Activated naive CD4-positive, alpha-beta T cell treated with anti-CD3 and anti-CD28 coated beads, Interleukin-2, amount 10 ng/mL, durations not matched to agents 7 days and 5 days (primary cell): Measurements from ENCODE around the gene RSPRY1.
"Not testable (repeated sequence)": the region's sequence is repeated elsewhere in the genome, so short reads cannot be mapped to it uniquely, and the experiment has no call there.

Experiments
- CTCF ChIA-PET: fragments of 350-600 bp; sonication (Branson Sonifier 250); formaldehyde crosslinking; loops from one replicate; lab custom pipeline; 2021; ENCODE audit warnings: antibody characterized with exemption; lab: Charles Lee
- DNase-seq: peaks from one replicate; pipeline ENCODE4 v3.0.0-alpha.2; 2020
- H3K27ac Mint-ChIP-seq: one replicate; pipeline ENCODE4 v1.8.0; 2021; ENCODE audit warnings: mild to moderate bottlenecking, moderate library complexity, mixed read lengths
- H3K27me3 Mint-ChIP-seq: one replicate; pipeline ENCODE4 v1.8.0; 2021; ENCODE audit warnings: mild to moderate bottlenecking, mixed read lengths
- H3K36me3 Mint-ChIP-seq: one replicate; pipeline ENCODE4 v1.8.0; 2021; ENCODE audit warnings: mixed read lengths
- H3K4me1 Mint-ChIP-seq: one replicate; pipeline ENCODE4 v1.8.0; 2021; ENCODE audit warnings: mixed read lengths
- H3K4me3 Mint-ChIP-seq: one replicate; pipeline ENCODE4 v1.8.0; 2021; ENCODE audit warnings: mild to moderate bottlenecking, moderate library complexity, mixed read lengths
- H3K9me3 Mint-ChIP-seq: one replicate; pipeline ENCODE4 v1.8.0; 2021; ENCODE audit warnings: mixed read lengths

Gene RSPRY1

DNA sequence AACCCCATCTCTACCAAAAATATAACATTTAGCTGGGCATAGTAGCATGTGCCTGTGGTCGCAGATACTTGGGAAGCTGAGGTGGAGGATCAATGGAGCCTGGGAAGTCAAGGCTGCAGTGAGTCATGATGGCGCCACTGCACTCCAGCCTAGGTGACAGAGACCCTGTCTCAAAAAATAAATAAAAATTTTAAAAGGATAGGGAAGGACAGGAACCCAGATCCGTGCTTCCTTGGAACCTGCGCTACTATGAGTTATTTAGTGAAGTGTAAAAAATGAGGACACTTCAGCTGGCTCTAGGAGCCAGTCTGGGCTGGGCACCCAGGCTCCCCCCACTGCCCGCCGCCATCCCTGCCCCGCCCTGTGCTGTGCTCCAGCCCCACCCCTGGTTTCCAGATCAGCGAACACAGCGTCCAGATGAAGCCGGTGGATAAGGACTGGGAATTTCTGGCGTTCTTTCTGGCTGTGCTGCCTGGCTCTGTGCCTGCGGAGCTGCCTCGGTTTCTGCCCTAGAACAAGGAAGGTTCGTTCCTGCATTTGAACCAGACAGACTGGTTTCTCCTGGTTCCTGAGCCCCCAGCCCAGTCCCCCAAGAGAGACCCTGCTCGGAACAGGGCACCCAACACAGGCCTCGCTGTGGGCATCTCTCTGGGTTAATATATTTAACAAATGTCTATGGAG lies 79.9 kb downstream of the RSPRY1 start:
- Mint-ChIP-seq H3K4me3 (no peak overlapping the region), H3K9me3 (no peaks in the 10 kb centered on the region), H3K27ac (peak overlapping the region; percentile 72), H3K4me1 (peaks cover 40% of the 10 kb centered on the region), H3K27me3 (no peaks in the 10 kb centered on the region), H3K36me3 (no peaks in the 10 kb centered on the region)
- CTCF ChIA-PET, result no interaction called here
- no peak for DNase-seq

DNA sequence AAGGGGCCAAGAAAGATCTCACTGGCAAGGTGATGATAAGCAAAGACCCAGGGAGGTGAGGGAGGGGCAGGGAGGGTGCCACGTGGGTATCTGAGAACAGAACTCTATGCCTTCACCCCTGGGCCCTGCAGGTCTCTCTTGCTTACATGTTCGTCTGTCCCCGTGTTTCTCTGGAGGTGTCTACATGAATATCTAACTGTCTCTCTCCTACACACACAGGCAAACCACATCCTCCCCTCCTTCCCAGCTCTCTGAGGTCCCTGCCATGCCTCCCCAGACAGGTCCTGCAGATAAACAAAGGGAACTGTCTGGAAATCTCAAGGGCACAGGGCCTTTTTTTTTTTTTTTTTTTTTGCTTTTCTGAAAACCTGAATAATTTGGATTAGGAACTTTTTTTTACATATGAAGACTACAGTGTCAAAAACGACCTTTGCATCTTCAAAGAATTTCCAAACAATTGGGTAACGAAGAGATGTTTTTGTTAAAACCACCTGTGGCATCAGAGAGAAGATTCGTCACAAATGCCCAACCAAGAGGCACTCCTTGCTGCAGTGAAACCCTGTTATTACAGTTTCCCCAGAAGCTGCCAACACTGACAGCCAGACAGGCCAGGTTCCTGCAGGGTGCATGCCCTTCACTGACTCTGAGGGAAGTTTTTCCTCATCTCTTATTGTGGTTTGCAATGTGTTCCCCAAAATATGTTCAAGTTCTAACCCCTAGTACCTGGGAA lies 80.6 kb downstream of the RSPRY1 start:
- H3K4me3 Mint-ChIP-seq, result no peak overlapping the region
- H3K4me1 Mint-ChIP-seq, result peaks cover 38% of the 10 kb centered on the region
- no peaks in the 10 kb centered on the region for H3K27me3 Mint-ChIP-seq
- DNase-seq, result peak; percentile 65
- no peaks in the 10 kb centered on the region for H3K36me3 Mint-ChIP-seq
- no peaks in the 10 kb centered on the region for H3K9me3 Mint-ChIP-seq
- CTCF ChIA-PET, result interaction anchor here (0.8 kb wide), 1 partner anchor 15 kb away, joined by 4 read pairs; no protein-coding TSS in a partner anchor
- peak overlapping the region; percentile 72 for H3K27ac Mint-ChIP-seq

DNA sequence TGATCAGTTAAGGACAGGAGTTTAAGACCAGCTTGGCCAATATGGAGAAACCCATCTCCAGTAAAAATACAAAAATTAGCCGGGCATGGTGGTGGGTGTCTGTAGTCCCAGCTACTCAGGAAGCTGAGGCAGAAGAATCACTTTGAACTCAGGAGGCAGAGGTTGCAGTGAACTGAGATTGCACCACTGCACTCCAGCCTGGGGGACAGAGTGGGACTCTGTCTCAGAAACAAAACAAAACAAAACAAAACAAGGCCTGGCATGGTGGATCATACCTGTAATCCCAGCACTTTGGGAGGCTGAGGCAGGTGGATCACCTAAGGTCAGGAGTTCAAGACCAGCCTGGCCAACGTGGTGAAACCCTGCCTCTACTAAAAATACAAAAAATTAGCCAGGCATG lies 81.2 kb downstream of the RSPRY1 start:
- peaks cover 38% of the 10 kb centered on the region for H3K4me1 Mint-ChIP-seq
- peak overlapping the region; percentile 72 for H3K27ac Mint-ChIP-seq
- not testable (repeated sequence) for DNase-seq, H3K9me3 Mint-ChIP-seq, H3K27me3 Mint-ChIP-seq, H3K4me3 Mint-ChIP-seq, H3K36me3 Mint-ChIP-seq
- CTCF ChIA-PET, result interaction anchor here (0.8 kb wide), 1 partner anchor 15 kb away, joined by 4 read pairs; no protein-coding TSS in a partner anchor

DNA sequence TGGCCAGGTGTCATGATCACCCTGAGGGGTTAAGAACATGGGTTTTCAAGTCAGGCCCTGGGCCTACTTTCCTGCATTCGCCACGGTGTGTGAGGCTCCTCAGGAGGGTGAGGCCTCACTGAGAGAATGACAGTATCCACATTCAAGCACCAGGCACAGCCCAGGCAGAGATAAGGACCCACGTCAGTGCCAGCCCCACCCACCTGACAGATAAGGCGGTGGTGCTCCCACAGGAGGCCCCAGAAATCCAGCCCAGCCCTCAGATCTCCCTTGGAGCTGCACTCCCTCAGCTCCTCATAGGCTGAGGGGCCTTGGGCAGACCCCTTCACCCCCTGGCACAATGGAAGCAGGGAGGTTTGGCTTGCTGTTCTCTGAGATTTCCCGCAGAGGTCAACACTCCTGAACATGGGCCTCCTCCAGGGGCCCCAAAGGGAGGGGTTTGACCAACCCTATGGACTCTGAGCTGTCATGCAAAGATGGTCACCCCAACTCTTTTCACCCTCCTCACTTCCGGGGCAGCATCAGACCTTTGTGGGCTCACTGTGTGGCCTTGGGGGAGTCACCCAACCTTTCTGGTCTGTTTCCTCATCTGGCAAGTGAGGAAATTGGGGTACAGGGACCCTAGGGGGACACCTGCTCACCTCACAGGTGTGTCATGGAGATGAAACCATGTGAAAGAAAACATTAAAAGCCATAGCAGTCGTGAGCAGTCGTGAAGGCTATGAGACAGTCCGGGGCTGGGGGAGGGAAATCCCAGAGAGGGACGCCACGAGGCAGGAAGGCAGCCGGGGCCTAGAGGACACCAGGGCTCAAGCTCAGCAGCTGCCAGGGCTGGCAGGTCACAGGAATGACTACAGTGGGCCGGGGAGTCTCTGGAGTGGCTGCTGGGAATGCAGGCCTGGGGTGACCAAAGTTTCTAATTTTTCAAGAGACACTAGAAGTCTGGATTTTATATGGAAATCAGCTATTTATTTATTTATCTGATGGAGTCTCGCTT lies 83.0 kb downstream of the RSPRY1 start:
- Mint-ChIP-seq H3K4me3 (no peak overlapping the region), H3K4me1 (peaks cover 38% of the 10 kb centered on the region), H3K27ac (no peak overlapping the region), H3K27me3 (peaks cover 3% of the 10 kb centered on the region), H3K9me3 (no peaks in the 10 kb centered on the region), H3K36me3 (no peaks in the 10 kb centered on the region)
- CTCF ChIA-PET, result no interaction called here
- DNase-seq, result no peak

DNA sequence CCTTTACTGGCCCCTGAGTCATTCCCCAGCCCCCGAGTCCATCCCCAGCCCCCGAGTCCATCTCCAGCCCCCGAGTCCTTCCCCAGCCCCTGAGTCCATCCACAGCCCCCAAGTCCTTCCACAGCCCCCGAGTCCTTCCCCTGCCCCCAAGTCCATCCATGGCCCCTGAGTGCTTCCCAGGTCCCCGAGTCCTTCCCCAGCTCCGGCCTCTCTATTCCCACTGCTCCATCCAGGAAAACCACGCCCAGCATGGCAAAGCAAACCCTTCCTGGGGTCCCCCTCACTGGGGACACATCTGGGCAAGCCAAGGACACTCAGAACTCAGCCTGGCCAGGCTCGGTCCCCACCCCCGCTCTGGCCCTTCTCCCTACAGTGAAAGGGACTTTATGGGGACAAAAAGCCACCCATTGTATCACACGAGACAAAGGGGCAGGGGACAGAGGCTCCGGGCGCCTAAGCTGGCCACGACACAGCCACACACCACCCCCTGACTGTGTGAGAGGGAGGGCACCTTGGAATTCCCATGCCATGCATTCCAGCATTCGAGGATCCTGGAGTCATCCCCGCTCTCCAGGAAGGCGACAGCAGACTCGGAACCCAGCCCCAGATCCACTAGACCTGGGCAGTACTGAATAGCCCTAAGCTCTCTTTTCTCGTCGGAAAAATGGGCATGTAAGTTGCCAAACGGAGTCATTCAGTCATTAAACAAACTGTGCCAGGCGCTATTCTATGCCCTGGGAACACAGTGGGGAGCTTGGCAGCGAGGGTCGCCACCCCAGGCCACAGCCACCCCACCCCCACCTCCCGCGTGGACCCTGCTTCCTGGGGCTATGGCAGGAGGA lies 84.3 kb downstream of the RSPRY1 start:
- no peaks in the 10 kb centered on the region for H3K36me3 Mint-ChIP-seq
- CTCF ChIA-PET, result no interaction called here
- DNase-seq, result no peak
- no peak overlapping the region for H3K4me3 Mint-ChIP-seq
- H3K4me1 Mint-ChIP-seq, result peaks cover 37% of the 10 kb centered on the region
- no peaks in the 10 kb centered on the region for H3K9me3 Mint-ChIP-seq
- H3K27ac Mint-ChIP-seq, result no peak overlapping the region
- H3K27me3 Mint-ChIP-seq, result peaks cover 3% of the 10 kb centered on the region

DNA sequence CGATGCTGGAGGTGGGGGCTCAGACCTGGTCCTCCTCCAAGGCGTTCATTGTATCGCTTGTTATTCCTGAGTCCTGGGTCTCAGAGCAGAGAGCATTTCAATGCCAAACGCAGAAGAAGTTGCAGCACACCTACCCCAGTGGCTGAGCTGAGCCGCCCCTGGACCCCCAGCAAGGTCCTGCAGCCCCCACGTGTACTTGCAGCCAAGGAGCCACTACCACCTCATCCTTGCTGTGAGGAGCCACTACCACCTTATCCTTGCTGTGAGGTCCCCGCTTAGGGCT lies 84.9 kb downstream of the RSPRY1 start:
- no peak for DNase-seq
- no peaks in the 10 kb centered on the region for H3K36me3 Mint-ChIP-seq
- H3K4me3 Mint-ChIP-seq, result no peak overlapping the region
- H3K27ac Mint-ChIP-seq, result no peak overlapping the region
- H3K9me3 Mint-ChIP-seq, result no peaks in the 10 kb centered on the region
- CTCF ChIA-PET, result no interaction called here
- H3K4me1 Mint-ChIP-seq, result peaks cover 37% of the 10 kb centered on the region
- peaks cover 3% of the 10 kb centered on the region for H3K27me3 Mint-ChIP-seq

DNA sequence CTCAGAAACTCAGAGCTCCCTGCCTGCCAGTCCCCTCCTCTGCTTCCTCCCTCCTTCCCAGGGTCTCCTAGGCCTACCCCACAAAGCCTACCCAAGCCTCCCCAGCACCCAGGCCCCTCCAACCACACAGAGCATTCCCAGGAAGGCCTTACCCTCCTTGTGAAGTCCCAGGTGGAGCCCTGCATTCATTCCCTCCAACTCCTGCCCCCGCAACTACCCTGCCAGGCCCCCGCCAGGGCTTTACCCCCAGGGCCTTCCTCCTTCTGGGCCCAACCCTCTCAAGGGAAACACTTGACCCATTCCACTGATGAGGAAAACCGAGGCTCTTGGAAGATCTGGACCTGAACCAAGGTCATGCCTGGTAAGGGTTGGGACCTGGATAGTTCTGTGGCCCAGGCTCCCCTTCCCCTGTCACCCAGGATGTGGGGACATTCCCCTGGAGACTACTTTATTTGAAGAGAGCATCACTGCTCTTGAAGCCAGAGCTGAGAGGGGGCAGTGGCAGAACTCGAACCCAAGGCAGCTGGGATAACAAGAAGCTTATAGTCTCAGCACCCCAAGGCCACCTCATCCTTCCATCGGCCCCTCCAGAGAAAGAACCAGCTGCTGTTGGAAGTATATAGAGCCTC lies 85.9 kb downstream of the RSPRY1 start:
- Mint-ChIP-seq H3K36me3 (no peaks in the 10 kb centered on the region), H3K27ac (no peak overlapping the region)
- CTCF ChIA-PET, result no interaction called here

DNA sequence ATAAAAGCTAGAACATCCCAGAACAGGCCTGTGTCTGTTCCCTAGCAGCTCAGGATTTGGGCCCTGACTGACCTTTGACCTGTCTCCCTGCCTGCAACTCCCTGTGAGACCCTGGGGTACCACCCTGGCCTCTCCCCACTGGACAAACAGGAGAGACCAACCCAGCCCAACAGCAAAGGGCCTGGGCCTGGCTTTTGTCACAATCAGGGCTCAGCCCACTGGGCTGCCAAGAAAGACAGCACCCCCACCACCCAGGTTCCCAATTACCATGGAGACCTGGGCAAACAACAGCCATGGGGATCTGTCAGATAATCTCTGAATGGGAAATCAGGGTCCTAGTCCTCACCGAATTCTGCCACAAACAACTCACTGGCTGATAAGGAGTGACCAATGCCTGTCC lies 87.2 kb downstream of the RSPRY1 start:
- no peak for DNase-seq
- H3K27ac Mint-ChIP-seq, result no peak overlapping the region
- H3K9me3 Mint-ChIP-seq, result no peaks in the 10 kb centered on the region
- no peaks in the 10 kb centered on the region for H3K36me3 Mint-ChIP-seq
- H3K27me3 Mint-ChIP-seq, result peaks cover 10% of the 10 kb centered on the region
- H3K4me1 Mint-ChIP-seq, result peaks cover 35% of the 10 kb centered on the region
- no peak overlapping the region for H3K4me3 Mint-ChIP-seq
- CTCF ChIA-PET, result no interaction called here

More for the DNA sequence above, 85.9 kb downstream of the RSPRY1 start:
- H3K27me3 Mint-ChIP-seq, result peaks cover 3% of the 10 kb centered on the region
- H3K9me3 Mint-ChIP-seq, result no peaks in the 10 kb centered on the region
- no peak for DNase-seq
- H3K4me1 Mint-ChIP-seq, result peaks cover 35% of the 10 kb centered on the region
- no peak overlapping the region for H3K4me3 Mint-ChIP-seq

DNA sequence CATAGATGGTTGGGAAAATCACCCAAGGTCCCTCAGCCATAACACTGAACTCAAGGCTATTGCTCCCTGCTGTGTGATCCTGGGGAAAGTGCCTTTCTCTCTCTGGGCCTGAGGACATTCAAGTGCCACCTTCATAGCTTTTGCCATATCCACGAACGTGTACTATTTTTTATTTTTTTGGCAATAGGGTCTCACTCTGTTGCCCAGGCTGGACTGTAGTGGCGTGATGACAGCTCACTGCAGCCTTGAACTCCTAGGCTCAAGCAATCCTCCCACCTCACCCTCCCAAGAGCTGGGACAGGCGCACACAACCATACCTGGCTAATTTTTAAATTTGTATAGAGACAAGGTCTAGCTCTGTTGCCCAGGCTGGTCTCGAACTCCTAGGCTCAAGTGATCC lies 87.7 kb downstream of the RSPRY1 start:
- H3K36me3 Mint-ChIP-seq, result no peaks in the 10 kb centered on the region
- no peaks in the 10 kb centered on the region for H3K9me3 Mint-ChIP-seq
- no peak overlapping the region for H3K27ac Mint-ChIP-seq
- no peak overlapping the region for H3K4me3 Mint-ChIP-seq
- CTCF ChIA-PET, result no interaction called here
- DNase-seq, result no peak
- peaks cover 14% of the 10 kb centered on the region for H3K27me3 Mint-ChIP-seq
- peaks cover 36% of the 10 kb centered on the region for H3K4me1 Mint-ChIP-seq

DNA sequence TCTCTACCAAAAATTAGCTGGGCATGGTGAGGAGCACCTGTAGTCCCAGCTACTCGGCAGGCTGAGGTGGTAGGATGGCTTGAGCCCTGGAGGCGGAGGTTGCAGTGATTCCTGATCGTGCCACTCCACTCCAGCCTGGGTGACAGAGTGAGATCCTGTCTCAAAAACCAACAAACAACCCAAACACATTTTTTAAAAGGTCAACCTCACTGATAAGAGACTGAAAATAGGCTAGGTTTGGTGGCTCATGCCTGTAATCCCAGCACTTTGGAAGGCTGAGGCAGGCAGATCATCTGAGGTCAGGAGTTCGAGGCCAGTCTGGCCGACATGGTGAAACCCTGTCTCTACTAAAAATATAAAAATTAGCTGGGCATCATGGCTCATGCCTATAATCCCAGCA lies 89.8 kb downstream of the RSPRY1 start:
- Mint-ChIP-seq H3K27me3 (peaks cover 33% of the 10 kb centered on the region), H3K4me1 (peaks cover 48% of the 10 kb centered on the region)
- CTCF ChIA-PET, H3K27ac Mint-ChIP-seq, H3K4me3 Mint-ChIP-seq, H3K9me3 Mint-ChIP-seq, H3K36me3 Mint-ChIP-seq, DNase-seq: not testable (repeated sequence)

DNA sequence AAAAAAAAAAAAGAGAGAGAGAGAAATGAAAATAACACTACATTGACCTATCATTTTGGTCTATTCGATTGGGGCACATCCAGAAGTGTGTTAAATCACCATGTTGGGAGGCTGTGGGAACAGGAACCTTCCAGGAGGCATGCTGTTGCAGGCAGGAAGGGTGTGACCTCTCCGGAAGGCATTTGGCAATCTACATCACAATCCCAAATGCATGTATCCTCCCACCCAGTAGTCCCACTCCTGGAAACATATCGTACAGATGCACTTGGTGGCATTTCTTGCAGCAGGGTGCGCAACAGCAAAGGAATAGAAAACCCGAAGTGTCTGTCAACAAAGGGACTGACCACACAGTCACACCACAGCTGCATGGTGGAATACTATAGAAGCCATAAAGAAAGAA lies 90.5 kb downstream of the RSPRY1 start:
- DNase-seq, result no peak
- no peak overlapping the region for H3K27ac Mint-ChIP-seq
- H3K36me3 Mint-ChIP-seq, result no peaks in the 10 kb centered on the region
- no peak overlapping the region for H3K4me3 Mint-ChIP-seq
- peaks cover 39% of the 10 kb centered on the region for H3K27me3 Mint-ChIP-seq
- peaks cover 48% of the 10 kb centered on the region for H3K4me1 Mint-ChIP-seq
- no peaks in the 10 kb centered on the region for H3K9me3 Mint-ChIP-seq
- CTCF ChIA-PET, result no interaction called here

DNA sequence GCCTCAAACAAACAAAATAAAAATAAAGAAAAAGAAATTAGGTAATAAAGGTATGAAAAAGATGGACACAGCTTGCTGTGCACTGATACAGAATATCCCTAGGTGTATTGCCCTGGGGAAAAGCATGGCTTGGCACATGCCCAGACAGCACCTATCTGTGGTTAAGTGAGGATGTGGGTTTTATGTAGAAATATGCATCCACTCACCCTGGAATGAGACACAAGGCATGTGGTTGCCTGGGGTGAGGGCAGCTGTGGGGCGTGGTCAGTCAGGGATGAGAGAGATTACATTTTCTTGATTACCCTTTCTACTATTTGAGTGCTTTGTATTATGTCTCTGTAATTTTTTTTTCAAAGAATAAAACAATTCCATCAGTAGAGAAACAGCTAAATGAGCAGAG lies 91.5 kb downstream of the RSPRY1 start:
- CTCF ChIA-PET, result no interaction called here
- H3K9me3 Mint-ChIP-seq, result no peaks in the 10 kb centered on the region
- peaks cover 49% of the 10 kb centered on the region for H3K27me3 Mint-ChIP-seq
- no peak overlapping the region for H3K4me3 Mint-ChIP-seq
- H3K4me1 Mint-ChIP-seq, result peaks cover 48% of the 10 kb centered on the region
- H3K36me3 Mint-ChIP-seq, result no peaks in the 10 kb centered on the region
- DNase-seq, result peak; percentile 82
- H3K27ac Mint-ChIP-seq, result peak overlapping the region; percentile 46

DNA sequence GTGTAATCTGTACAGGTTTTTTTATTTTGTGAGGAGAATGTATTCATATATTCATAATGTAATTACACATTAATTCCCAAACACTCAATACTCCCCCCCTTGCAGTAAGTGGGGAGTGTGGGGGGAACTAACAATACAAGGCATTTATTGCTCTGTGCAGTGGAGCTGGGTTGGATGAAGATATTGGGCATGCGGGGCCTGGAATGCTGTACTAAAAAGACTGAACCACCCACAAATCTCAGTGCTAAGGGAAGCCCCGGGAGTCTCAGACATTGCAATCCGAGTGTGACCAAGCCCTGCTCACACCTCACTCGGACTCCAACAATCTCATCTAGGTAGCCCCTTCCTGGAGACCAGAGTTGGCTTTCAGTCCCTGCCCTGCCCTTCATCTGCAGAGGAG lies 92.4 kb downstream of the RSPRY1 start:
- no peak overlapping the region for H3K4me3 Mint-ChIP-seq
- no peak for DNase-seq
- CTCF ChIA-PET, result no interaction called here
- no peak overlapping the region for H3K27ac Mint-ChIP-seq
- H3K9me3 Mint-ChIP-seq, result no peaks in the 10 kb centered on the region
- H3K27me3 Mint-ChIP-seq, result peaks cover 58% of the 10 kb centered on the region
- H3K4me1 Mint-ChIP-seq, result peaks cover 51% of the 10 kb centered on the region
- H3K36me3 Mint-ChIP-seq, result no peaks in the 10 kb centered on the region
